CD4-positive, alpha-beta T cell treated with Interferon gamma for 1 hour (primary cell): ENCODE data around the gene IDE.
"Not testable (repeated sequence)": the region's sequence is repeated elsewhere in the genome, so short reads cannot be mapped to it uniquely, and the experiment has no call there.

Experiments
- DNase-seq: peaks from one replicate; pipeline ENCODE4 v3.0.0-alpha.2; 2020

IDE gene

GRCh38 chr10:92573798-92574547 is at the start of gene IDE:
TSS of gene IDE (minus strand) at chr10:92574093. CDS start at chr10:92574019, 74 bp downstream.
- peak; percentile 82 for DNase-seq

- no peak for DNase-seq
Observed at GRCh38 chr10:92619368-92619767, 45.5 kb upstream of the IDE start.

GRCh38 chr10:92615515-92615914 is 41.6 kb upstream of the IDE start:
- no peak for DNase-seq

- DNase-seq = no peak
Observed at GRCh38 chr10:92604841-92605240, 30.9 kb upstream of the IDE start.

GRCh38 chr10:92598321-92598720 is 24.4 kb upstream of the IDE start:
- no peak for DNase-seq

GRCh38 chr10:92595505-92595904 is 21.6 kb upstream of the IDE start:
- DNase-seq = no peak

GRCh38 chr10:92593619-92594588 is 20.0 kb upstream of the IDE start:
- no peak for DNase-seq

- DNase-seq = peak; percentile 95
Observed at GRCh38 chr10:92592761-92593618, 19.1 kb upstream of the IDE start, which contains the start of gene KIF11. TSS of gene KIF11 (plus strand) at chr10:92593130. CDS start at chr10:92593376, 246 bp downstream.

- DNase-seq = peak; percentile 93
Observed at GRCh38 chr10:92591550-92592022, 17.7 kb upstream of the IDE start.

GRCh38 chr10:92590623-92591549 is 17.0 kb upstream of the IDE start:
- DNase-seq = no peak

GRCh38 chr10:92582347-92582746 is 8.5 kb upstream of the IDE start:
- DNase-seq = not testable (repeated sequence)

GRCh38 chr10:92575961-92576360 is 2.1 kb upstream of the IDE start:
- DNase-seq = no peak

GRCh38 chr10:92574548-92575261 is 812 bp upstream of the IDE start:
- DNase-seq = no peak

GRCh38 chr10:92573091-92573797 is 649 bp downstream of the IDE start:
- peak; percentile 28 for DNase-seq

- no peak for DNase-seq
Observed at GRCh38 chr10:92572362-92573090, 1.4 kb downstream of the IDE start.

- no peak for DNase-seq
Observed at GRCh38 chr10:92571649-92572048, 2.2 kb downstream of the IDE start.

GRCh38 chr10:92569663-92570062 is 4.2 kb downstream of the IDE start:
- DNase-seq = not testable (repeated sequence)

GRCh38 chr10:92569071-92569470 is 4.8 kb downstream of the IDE start:
- no peak for DNase-seq

- no peak for DNase-seq
Observed at GRCh38 chr10:92567952-92568600, 5.8 kb downstream of the IDE start.
